WTC11 (cell line): ENCODE results near the gene LRRC4B. TPM values are rescaled to one million over a fixed set of nuclear protein-coding genes. Genes with fewer than 3 reads are reported as not detected.

Source experiments
- ATAC-seq: fragments of 200-7000 bp; cut with Tn5 transposase; 2 replicates; pipeline ENCODE4 v1.10.0; 2021; ENCODE audit warnings: mild to moderate bottlenecking, moderate library complexity
- CTCF ChIA-PET: fragments of 300-600 bp; sonication (Branson Sonifier 250); formaldehyde crosslinking; loops from one replicate; lab custom pipeline; 2021; ENCODE audit warnings: antibody characterized with exemption; lab: Charles Lee
- POLR2A ChIA-PET: fragments of 350-600 bp; sonication (Branson Sonifier 250); formaldehyde crosslinking; loops from one replicate; lab custom pipeline; 2021; ENCODE audit warnings: antibody characterized with exemption; lab: Charles Lee
- DNase-seq: peaks from one replicate; pipeline ENCODE4 v3.0.0; 2021; ENCODE audit warnings: low spot score
- H3K27ac Mint-ChIP-seq: 2 replicates; pipeline ENCODE4 v1.8.0; 2021; ENCODE audit warnings: mixed read lengths
- H3K27me3 Mint-ChIP-seq: 2 replicates; pipeline ENCODE4 v1.8.0; 2021; ENCODE audit warnings: low read depth, mild to moderate bottlenecking, moderate library complexity, mixed read lengths
- H3K36me3 Mint-ChIP-seq: 2 replicates; pipeline ENCODE4 v1.8.0; 2021; ENCODE audit warnings: mixed read lengths
- H3K4me1 Mint-ChIP-seq: 2 replicates; pipeline ENCODE4 v1.8.0; 2022; ENCODE audit warnings: mixed read lengths
- H3K4me3 Mint-ChIP-seq: 2 replicates; pipeline ENCODE4 v1.8.0; 2021; ENCODE audit warnings: mild to moderate bottlenecking, moderate library complexity, mixed read lengths
- H3K9me3 Mint-ChIP-seq: 2 replicates; pipeline ENCODE4 v1.8.0; 2021; ENCODE audit warnings: mixed read lengths
- CBFB ChIP-seq: sonication (generic); formaldehyde crosslinking; IDR thresholded peaks from 2 replicates; pipeline ENCODE4 v1.8.1; 2022; ENCODE audit warnings: mild to moderate bottlenecking, low read depth, missing genetic modification reagents
- CDX4 ChIP-seq: fragments of 250-450 bp; sonication (Bioruptor Pico); IDR thresholded peaks from 2 replicates; pipeline ENCODE4 v1.9.0; 2021; ENCODE audit warnings: moderate library complexity, mild to moderate bottlenecking, inconsistent platforms, borderline replicate concordance
- CREM ChIP-seq: sonication (generic); formaldehyde crosslinking; IDR thresholded peaks from 2 replicates; pipeline ENCODE4 v1.8.1; 2022; ENCODE audit warnings: mild to moderate bottlenecking, missing genetic modification reagents, moderate library complexity
- FOXJ3 ChIP-seq: sonication (generic); formaldehyde crosslinking; IDR thresholded peaks from 2 replicates; pipeline ENCODE4 v1.9.0; 2021; ENCODE audit warnings: missing genetic modification reagents, mild to moderate bottlenecking, borderline replicate concordance
- GABPB1 ChIP-seq: sonication (generic); formaldehyde crosslinking; IDR thresholded peaks from 2 replicates; pipeline ENCODE4 v1.8.1; 2023; ENCODE audit warnings: mild to moderate bottlenecking, missing genetic modification reagents
- MAX ChIP-seq: sonication (generic); formaldehyde crosslinking; IDR thresholded peaks from 2 replicates; pipeline ENCODE4 v1.8.0; 2022; ENCODE audit warnings: mild to moderate bottlenecking, missing genetic modification reagents
- MYBL2 ChIP-seq: sonication (generic); formaldehyde crosslinking; IDR thresholded peaks from 2 replicates; pipeline ENCODE4 v1.8.1; 2023; ENCODE audit warnings: mild to moderate bottlenecking, moderate library complexity, missing genetic modification reagents
- NFYB ChIP-seq: sonication (generic); formaldehyde crosslinking; conservative IDR thresholded peaks from 2 replicates; pipeline ENCODE4 v1.8.0; 2022; ENCODE audit warnings: low read depth, missing genetic modification reagents
- OVOL2 ChIP-seq: fragments of 250-450 bp; sonication (Bioruptor Pico); IDR thresholded peaks from 2 replicates; pipeline ENCODE4 v1.9.0; 2021; ENCODE audit warnings: mild to moderate bottlenecking, borderline replicate concordance
- RORB ChIP-seq: fragments of 250-450 bp; sonication (Bioruptor Pico); IDR thresholded peaks from 2 replicates; pipeline ENCODE4 v1.9.0; 2021; ENCODE audit warnings: mild to moderate bottlenecking
- SMAD4 ChIP-seq: sonication (generic); formaldehyde crosslinking; IDR thresholded peaks from 2 replicates; pipeline ENCODE4 v1.8.0; 2022; ENCODE audit warnings: mild to moderate bottlenecking, missing genetic modification reagents
- TEAD1 ChIP-seq: sonication (generic); formaldehyde crosslinking; IDR thresholded peaks from 2 replicates; pipeline ENCODE4 v1.8.0; 2022; ENCODE audit warnings: mild to moderate bottlenecking, missing genetic modification reagents
- ZNF121 ChIP-seq: sonication (generic); formaldehyde crosslinking; IDR thresholded peaks from 2 replicates; pipeline ENCODE4 v1.8.0; 2023; ENCODE audit warnings: missing genetic modification reagents
- ZNF232 ChIP-seq: sonication (generic); formaldehyde crosslinking; IDR thresholded peaks from 2 replicates; pipeline ENCODE4 v1.8.0; 2022; ENCODE audit warnings: mild to moderate bottlenecking, missing genetic modification reagents
- ZNF317 ChIP-seq: sonication (generic); formaldehyde crosslinking; IDR thresholded peaks from 2 replicates; pipeline ENCODE4 v1.8.1; 2023; ENCODE audit warnings: low read depth, mild to moderate bottlenecking, moderate library complexity, missing genetic modification reagents, borderline replicate concordance
- ZNF396 ChIP-seq: fragments of 250-450 bp; sonication (Bioruptor Pico); IDR thresholded peaks from 2 replicates; pipeline ENCODE4 v1.8.0; 2021; ENCODE audit warnings: mild to moderate bottlenecking, moderate library complexity, borderline replicate concordance
- ZNF416 ChIP-seq: fragments of 250-450 bp; sonication (Bioruptor Pico); IDR thresholded peaks from 2 replicates; pipeline ENCODE4 v1.9.0; 2021; ENCODE audit warnings: mild to moderate bottlenecking, inconsistent platforms
- ZNF532 ChIP-seq: fragments of 250-450 bp; sonication (Bioruptor Pico); IDR thresholded peaks from 2 replicates; pipeline ENCODE4 v1.9.0; 2021; ENCODE audit warnings: mild to moderate bottlenecking, borderline replicate concordance
- total RNA-seq: library from RNA; stranded (reverse); gene quantifications from 3 replicates; pipeline ENCODE4 v1.2.3, GENCODE V29; 2021

The LRRC4B gene
- total RNA-seq, 1 experiment from 2014 or later = 10.0 TPM

- peak; percentile 93 for TF ChIP-seq MAX
Measured at GRCh38 chr19:50511069-50511822, 57.0 kb downstream of the LRRC4B start, which contains the start of gene JOSD2 (continued).

- ChIA-PET POLR2A (interaction anchor here (0.7 to 1.0 kb wide), 4 partner anchors 14 to 211 kb away, joined by 3 to 4 read pairs (median 3); no protein-coding TSS in a partner anchor), CTCF (interaction anchor here (0.8 to 3.4 kb wide), 19 partner anchors 8 to 363 kb away, joined by 3 to 23 read pairs (median 5); partner anchors contain the start of genes C19orf81, CLEC11A and KCNC3)
- Mint-ChIP-seq H3K4me3 (peak overlapping the region; percentile 82), H3K36me3 (no peaks in the 10 kb centered on the region), H3K27ac (no peak overlapping the region), H3K27me3 (peaks cover 39% of the 10 kb centered on the region), H3K9me3 (no peaks in the 10 kb centered on the region), H3K4me1 (peaks cover 14% of the 10 kb centered on the region)
- no peak for TF ChIP-seq CBFB (CRISPR knock-in tag)
- no peak for TF ChIP-seq ZNF232
- no peak for TF ChIP-seq ZNF416 (CRISPR knock-in tag)
- no peak for TF ChIP-seq RORB (CRISPR knock-in tag)
- TF ChIP-seq GABPB1 = no peak
- TF ChIP-seq SMAD4 (CRISPR knock-in tag) = no peak
- no peak for TF ChIP-seq ZNF317 (CRISPR knock-in tag)
- no peak for TF ChIP-seq OVOL2 (CRISPR knock-in tag)
- no peak for TF ChIP-seq ZNF532 (CRISPR knock-in tag)
- TF ChIP-seq ZNF121 (CRISPR knock-in tag) = no peak
- TF ChIP-seq CREM (CRISPR knock-in tag) = no peak
- ATAC-seq = peak; percentile 52
- DNase-seq = no peak
Measured at GRCh38 chr19:50510700-50511068, 57.6 kb downstream of the LRRC4B start.

GRCh38 chr19:50510121-50510670, 58.0 kb downstream of the LRRC4B start:
- H3K9me3 Mint-ChIP-seq = no peaks in the 10 kb centered on the region
- ChIA-PET POLR2A (interaction anchor here (0.8 kb wide), 1 partner anchor 211 kb away, joined by 3 read pairs; no protein-coding TSS in a partner anchor), CTCF (interaction anchor here (0.8 to 3.4 kb wide), 8 partner anchors 8 to 219 kb away, joined by 3 to 23 read pairs (median 5); partner anchors contain the start of gene CLEC11A)
- DNase-seq (no peak), ATAC-seq (no peak)
- peak overlapping the region; percentile 82 for H3K4me3 Mint-ChIP-seq
- no peaks in the 10 kb centered on the region for H3K36me3 Mint-ChIP-seq
- H3K4me1 Mint-ChIP-seq = peaks cover 14% of the 10 kb centered on the region
- H3K27me3 Mint-ChIP-seq = peaks cover 37% of the 10 kb centered on the region
- no peak for TF ChIP-seq ZNF396 (CRISPR knock-in tag)
- no peak for TF ChIP-seq CDX4 (CRISPR knock-in tag)
- TF ChIP-seq ZNF317 (CRISPR knock-in tag) = no peak
- TF ChIP-seq RORB (CRISPR knock-in tag) = no peak
- no peak for TF ChIP-seq FOXJ3 (CRISPR knock-in tag)
- no peak for TF ChIP-seq NFYB
- no peak for TF ChIP-seq MYBL2
- no peak for TF ChIP-seq TEAD1 (CRISPR knock-in tag)
- no peak overlapping the region for H3K27ac Mint-ChIP-seq
